TTC549 (cell line): Measurements from ENCODE around the gene ARF5.

Experiments used
- FAIRE-seq: peaks from 2 replicates; lab custom pipeline; 2012; peaks lifted over from hg19 to GRCh38; lab: Jason Lieb, UNC

The ARF5 gene

DNA sequence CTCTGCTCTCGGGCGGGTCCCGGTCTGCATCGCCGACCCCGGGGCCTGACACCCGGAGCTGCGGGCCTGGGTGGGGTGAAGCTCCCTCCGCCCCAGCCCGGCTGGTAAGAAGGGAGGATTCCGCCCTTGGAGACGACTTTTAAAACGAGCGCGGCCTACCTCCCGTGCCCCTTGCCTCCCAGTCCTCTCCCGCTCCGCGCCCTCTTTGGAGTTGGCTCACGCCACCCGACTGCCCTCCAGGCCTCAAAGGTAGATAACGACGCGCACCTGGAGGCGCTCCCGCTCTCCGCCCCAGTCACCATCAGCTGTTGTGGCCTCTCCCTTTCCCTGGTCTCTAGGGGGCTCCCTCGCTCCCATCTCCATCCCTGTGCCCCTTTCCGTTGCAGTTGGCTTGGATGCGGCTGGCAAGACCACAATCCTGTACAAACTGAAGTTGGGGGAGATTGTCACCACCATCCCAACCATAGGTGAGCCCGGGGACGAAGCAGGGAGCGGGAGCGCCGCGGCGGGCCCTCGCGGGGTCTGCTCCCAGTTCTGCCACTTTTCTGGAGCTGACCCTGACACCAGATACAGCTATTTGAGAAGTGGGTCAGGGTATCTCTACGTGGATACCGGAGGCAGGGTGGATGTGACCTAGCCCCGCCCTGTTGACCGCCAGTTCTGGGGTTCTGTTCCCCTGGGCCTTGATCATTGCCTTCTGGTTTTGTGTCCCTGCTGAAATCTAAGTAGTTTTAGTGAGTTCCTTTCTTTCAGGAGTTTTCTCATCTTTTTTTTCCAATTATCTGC, 679 bp downstream of the ARF5 start:
- FAIRE-seq = no peak

GRCh38 chr7:127589896-127590295, 1.7 kb downstream of the ARF5 start:
- FAIRE-seq = no peak

- no peak for FAIRE-seq
These were observed 3.0 kb downstream of the ARF5 start for GRCh38 chr7:127591189-127591588.

DNA sequence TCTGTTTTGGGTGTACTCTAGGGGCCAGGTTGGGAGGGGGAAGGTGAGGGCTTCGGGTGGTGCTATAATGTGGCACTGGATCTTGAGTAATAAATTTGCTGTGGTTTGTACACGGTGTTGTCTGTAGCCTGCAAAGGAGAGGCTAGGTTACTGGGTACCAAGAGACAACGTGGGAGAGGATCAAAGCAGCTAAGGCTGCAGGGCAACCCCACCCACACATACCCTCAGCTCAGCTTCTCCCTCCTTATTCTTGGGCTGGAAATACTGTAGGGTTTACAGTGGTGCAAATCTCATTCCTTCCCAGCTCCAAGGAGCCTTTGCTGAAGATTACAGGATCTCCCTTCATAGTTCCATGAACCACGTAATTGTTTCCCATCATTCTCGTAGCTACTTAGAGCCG, 3.4 kb downstream of the ARF5 start:
- no peak for FAIRE-seq

- no peak for FAIRE-seq
These were observed 4.3 kb downstream of the ARF5 start for GRCh38 chr7:127592550-127592949.

DNA sequence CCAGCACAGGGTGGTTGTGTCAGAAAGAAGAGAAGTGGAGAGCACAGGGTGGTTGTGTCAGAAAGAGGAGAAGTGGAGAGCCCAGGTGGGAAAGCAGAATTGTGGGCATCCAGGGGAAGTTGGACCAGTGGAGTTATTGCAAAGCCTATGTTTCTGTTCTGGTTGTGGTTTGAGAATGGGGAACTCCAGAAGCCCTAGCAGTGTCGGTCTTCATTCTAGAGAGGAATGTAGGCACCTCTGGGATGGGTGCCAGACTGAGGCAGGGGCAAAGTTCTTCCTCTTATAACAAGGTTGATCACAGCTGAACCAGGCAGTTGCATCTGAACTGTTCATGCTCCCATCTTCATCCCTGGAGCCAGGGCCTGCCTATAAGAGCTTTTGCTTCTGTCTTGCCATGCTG, 6.3 kb downstream of the ARF5 start:
- no peak for FAIRE-seq

DNA sequence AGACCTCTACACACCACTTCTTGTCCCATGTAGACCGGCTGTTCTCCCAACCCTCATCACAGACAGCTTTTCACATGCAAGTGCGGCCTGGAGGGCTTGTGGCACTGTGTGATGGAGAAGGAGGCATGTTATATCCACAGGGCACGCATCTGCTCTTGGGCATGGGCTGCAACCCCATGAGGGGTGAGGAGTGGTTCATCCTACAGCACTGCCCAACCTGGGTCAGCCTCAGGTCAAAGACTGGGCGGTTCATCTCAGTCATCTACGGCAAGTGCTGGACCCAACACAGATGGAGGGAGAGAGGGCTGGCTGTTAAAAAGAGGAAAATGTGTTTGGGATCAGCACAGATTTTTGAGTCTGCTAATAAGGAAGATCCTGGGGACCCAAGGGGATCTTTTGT, 7.5 kb downstream of the ARF5 start:
- FAIRE-seq = no peak

GRCh38 chr7:127598318-127598717, 10.1 kb downstream of the ARF5 start:
- FAIRE-seq = no peak

- no peak for FAIRE-seq
These were observed 12.7 kb downstream of the ARF5 start for GRCh38 chr7:127600885-127601284.

DNA sequence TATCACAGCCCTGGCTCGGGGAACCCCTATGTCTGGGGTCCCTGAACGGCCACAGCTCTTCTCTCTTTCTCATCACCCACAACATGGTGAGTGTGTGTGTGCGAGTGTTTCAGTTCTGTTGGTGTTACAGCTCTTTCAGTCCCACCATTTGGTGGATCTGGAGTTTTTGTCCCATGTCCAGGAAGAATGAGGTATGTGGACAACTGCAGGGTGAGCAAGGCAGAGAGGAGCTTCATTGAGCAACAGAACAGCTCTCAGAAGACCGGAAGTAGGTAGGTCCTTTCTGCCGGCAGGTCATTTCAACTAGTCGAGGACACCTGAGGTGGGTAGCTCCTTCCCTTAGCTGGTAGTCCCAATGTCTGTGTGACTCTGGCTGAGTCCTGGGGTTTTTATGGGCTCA, 20.2 kb downstream of the ARF5 start:
- no peak for FAIRE-seq

GRCh38 chr7:127609297-127609696, 21.1 kb downstream of the ARF5 start:
- no peak for FAIRE-seq

GRCh38 chr7:127612263-127612662, 24.1 kb downstream of the ARF5 start:
- FAIRE-seq = no peak

DNA sequence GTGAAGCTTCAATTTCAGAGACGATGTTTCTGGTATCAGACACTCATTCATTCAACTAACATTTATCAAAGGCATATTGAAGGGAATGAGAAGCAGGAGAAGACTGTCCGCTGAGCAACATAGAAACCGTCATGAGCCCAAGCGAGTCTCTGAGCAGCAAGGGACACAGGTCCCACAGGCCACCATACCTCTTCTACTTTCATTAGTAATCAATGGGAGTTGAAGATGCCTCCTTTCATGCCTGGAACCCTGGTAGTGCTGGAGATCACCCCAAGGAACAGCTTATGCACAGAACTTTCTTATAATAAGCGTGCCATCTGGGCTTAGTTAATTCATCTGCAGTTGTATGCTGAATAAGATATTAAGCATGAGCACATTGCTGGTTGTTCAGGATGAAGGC, 28.5 kb downstream of the ARF5 start:
- no peak for FAIRE-seq

- FAIRE-seq = no peak
These were observed 29.8 kb downstream of the ARF5 start, which contains the start of gene PAX4 for GRCh38 chr7:127618042-127618441. TSS of gene PAX4 (minus strand) at chr7:127618142. CDS start at chr7:127615928, 2,214 bp downstream.

GRCh38 chr7:127618775-127619174, 30.6 kb downstream of the ARF5 start:
- no peak for FAIRE-seq

- FAIRE-seq = no peak
These were observed 31.6 kb downstream of the ARF5 start for GRCh38 chr7:127619681-127620405.

GRCh38 chr7:127620406-127621233, 32.4 kb downstream of the ARF5 start:
- no peak for FAIRE-seq

DNA sequence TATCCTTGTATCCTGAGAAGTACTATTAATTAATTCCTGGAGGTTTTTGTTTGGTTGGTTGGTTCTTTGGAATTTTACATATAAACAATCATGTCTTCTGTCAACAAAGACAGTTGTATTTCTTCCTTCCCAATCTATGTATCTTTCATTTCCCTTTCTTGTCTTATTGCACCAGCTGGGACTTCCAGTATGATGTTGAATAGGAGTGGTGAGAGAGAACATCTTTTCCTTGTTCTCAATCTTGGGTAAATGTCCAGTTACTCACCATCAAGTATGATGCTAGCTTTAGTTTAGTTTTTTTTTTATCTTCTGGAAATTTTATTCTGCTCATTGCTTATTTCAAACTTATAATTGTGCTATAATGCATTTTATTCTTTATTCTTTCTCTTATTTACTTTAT, 37.1 kb downstream of the ARF5 start:
- no peak for FAIRE-seq

GRCh38 chr7:127628445-127628844, 40.2 kb downstream of the ARF5 start:
- FAIRE-seq = no peak

DNA sequence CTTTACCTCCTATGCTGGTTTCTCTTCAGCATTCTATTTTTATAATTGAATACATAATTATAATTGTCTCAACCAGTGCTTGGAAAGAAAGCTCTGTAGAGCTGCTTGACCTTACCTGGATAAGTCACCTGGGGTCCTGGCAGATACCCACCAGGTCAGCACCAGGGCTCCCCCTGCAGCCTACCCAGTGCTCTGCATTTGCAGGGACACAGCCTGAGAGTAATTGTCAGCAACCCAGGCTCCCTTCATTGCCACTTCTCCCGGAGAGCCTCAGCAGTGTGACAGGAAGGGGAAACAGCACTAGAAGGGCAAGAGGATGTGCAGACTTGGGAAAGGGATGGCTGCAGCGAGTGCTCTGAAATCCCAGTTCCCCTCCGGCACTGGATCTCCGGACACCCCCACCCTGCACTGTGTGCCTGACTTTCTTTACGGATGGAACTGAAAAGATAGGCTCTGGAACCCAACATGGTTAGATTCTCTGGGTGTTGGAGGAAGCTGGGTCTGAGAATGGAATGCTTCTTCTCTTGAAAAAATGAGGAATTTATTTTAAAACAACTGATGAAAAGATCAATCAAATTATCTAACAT, 41.1 kb downstream of the ARF5 start:
- FAIRE-seq = no peak

DNA sequence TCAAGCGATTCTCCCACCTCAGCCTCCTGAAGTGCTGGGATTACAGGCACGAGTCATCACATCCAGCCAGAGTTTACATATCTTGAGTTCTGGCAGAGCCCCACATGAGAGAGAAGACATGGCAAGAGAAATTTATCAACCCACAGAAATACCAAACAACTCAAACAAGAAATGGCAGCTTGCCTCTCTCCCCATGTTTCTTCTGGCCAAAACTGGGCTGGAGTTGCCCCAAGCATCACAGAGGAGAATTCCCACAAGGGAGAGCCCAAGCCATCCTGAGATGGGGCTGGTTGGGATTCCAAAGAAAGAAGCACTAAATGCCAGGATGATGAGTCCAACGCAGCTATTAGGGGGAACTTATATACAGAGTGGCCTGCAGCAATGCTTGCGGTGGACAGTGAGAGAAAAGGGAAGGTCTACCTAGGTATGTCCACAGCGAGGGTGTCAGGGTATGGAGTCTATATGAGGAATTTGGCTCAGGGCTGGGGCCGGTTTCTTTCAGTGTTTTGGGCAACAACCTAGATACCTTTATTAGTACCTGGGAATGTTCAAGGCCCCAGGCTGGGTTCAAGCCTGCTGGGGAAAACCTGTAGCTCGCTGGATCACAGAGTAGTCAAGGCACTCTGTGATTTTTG, 44.2 kb downstream of the ARF5 start:
- no peak for FAIRE-seq

DNA sequence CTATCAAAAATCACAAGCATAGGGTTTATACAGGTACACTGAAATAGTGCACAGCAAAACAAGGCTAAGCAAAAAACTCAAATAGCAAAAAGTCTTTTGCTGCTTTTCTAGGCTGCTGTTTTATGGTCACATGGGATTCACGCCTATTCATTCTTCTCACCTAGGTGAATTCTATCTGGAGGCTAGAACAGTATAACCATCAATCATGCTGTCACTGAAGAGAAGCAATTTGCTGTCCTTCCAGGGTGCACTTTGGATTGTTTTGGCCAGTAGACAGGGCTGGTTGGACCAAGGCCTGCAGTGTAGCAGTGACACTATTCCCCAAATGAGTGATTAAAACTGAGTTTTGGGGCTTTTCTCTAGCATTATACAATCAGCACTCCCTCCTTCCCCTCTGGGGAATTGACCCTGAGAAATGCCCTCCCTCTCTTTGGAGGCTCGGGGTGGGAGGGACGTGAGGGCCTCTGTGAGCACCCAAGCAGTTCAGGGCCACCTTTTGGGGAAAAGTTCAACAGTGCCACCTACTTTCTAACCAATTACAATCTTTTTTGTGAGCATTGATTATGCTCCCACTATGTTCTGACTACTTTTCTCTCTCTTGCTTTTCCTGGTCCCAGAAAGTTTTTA, 47.6 kb downstream of the ARF5 start:
- no peak for FAIRE-seq
